Activated CD4-positive, CD25-positive, alpha-beta regulatory T cell (primary cell): ENCODE data around the gene ARSK.

Experiments used
- DNase-seq, 4 experiments: peaks; one replicate each; lab custom pipeline; 2025; lab: John Stamatoyannopoulos, UW

Gene ARSK, protein sequence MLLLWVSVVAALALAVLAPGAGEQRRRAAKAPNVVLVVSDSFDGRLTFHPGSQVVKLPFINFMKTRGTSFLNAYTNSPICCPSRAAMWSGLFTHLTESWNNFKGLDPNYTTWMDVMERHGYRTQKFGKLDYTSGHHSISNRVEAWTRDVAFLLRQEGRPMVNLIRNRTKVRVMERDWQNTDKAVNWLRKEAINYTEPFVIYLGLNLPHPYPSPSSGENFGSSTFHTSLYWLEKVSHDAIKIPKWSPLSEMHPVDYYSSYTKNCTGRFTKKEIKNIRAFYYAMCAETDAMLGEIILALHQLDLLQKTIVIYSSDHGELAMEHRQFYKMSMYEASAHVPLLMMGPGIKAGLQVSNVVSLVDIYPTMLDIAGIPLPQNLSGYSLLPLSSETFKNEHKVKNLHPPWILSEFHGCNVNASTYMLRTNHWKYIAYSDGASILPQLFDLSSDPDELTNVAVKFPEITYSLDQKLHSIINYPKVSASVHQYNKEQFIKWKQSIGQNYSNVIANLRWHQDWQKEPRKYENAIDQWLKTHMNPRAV

DNA sequence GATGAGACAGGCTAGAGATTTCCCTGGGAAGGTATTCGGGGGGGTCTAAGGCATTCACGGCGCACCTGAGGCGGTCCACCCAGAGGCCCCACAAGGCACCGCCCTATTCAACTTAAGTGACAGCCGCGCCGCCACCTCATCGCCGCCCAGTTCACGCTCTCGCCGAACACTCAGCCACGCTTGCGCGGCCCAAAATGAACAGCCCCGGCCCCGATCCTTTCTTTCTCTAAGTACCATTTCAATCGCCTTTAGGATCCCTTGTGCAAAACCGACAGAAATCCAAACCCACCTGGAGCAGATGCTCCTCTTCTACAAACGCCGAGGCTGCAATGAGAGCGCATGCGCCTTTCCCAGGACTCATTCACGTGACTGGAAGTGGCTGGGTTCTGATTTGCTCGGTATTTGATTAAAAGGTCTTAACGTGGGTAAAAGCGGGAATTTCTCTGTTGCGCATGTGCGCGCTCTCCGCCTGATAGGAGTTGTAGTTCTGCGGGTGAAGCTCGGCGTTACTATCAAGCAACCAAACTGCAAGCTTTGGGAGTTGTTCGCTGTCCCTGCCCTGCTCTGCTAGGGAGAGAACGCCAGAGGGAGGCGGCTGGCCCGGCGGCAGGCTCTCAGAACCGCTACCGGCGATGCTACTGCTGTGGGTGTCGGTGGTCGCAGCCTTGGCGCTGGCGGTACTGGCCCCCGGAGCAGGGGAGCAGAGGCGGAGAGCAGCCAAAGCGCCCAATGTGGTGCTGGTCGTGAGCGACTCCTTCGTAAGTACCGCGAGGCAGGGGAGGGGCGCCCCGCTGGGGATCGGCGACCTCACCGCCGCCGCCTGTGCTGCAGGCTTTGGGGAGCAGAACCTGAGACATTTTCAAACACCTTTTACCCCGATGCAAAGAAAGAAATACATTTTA is at the start of gene ARSK, which contains the start of gene SKIC3:
ARSK (plus strand) TSS at position 455 of the 902 bp plus-strand sequence; CDS start at position 633, 178 bp downstream.
SKIC3 (minus strand) TSS at position 331 of the 902 bp plus-strand sequence. CDS start 7,827 bp downstream, outside the sequence.
- peak; percentile 78 to 83 (median 78) for DNase-seq

DNA sequence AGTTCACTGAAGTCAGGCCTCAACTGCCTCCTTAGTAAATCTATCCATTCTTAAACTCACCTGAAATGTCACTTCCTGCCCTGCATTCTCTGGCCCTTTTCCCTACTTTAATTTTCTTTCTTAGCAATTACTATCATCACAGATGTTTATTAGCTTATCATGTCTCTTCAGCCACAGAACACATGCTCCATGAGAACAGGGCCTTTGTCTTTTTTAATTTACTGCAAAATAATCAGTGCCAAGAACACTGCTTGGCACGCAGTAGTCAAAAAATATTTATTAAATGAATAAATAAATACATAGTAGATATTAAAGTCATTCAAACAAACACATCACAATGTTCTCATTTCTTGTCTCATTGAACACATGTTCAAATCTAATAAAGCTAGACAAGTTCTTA is 46.4 kb upstream of the ARSK start:
- DNase-seq = no peak

DNA sequence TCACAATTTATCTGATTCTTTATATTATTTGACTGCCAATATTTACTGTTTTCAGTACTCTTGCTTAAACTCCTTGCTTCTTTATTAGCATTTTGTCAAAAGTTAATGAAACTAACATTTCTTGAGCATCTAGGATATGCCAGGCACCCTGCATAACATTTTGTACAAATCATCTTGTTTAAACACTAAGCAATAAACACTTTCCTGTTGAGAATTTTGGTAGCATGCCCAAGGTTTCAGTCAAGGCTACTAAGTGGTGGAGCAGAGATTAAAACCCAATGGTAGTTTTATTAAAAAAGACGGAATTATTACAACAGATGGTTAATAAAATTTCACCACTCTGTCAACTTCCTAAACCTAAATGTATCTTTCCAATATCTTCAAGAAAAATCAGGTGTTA is 43.3 kb upstream of the ARSK start:
- DNase-seq = no peak

DNA sequence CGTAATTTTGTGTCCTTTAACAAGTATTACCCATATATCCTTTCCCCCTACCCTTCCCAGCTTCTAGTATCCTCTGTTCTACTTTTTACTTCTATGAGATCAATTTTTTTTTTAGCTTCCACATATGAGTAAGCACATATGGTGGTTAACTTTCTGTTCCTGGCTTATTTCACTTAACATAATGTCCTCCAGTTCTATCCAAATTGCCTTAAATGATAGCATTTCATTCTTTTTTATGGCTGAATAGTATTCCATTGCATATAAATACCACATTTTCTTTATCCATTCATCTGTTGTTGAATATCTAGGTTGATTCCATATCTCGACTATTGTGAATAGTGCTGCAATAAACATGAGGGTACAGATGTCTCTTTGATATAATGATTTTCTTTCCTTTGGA is 36.5 kb upstream of the ARSK start:
- no peak for DNase-seq

DNA sequence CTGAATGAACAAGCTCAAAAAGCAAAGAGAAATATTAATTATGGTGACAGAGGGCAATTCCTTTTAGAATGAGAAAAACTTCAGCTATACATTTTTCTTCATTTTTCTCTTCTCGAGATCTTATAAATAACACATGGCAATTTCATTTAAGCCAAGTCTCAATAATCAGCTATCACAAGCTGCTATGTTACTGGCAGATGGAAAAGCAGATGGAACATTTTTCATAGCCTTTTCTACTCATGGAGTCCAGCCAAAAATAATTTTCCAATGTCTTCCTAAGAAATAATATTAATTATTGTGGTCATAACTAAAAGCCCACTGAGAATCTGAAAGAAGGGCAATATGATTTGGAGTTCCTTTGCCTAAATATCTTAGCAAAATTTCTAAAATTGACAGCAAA is 35.8 kb upstream of the ARSK start:
- no peak for DNase-seq

DNA sequence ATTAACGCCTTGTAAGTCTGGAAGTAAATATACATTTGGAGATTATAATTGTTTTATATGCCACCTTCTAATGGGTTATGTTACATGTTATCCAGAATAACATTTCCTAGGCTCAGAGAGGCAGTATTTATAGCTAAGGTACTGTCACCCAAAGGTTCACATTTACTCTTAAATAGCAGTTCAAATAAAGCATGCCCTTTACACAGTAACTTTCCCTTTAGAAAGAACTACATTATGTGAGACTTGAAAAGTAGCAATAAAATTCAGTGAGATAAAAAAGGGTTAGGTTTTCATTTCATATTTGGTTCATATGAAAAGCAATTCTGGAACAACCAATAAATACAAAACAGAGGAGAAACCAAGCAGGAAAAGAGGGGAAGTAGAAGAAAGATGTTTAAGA is 35.2 kb upstream of the ARSK start:
- DNase-seq = no peak

DNA sequence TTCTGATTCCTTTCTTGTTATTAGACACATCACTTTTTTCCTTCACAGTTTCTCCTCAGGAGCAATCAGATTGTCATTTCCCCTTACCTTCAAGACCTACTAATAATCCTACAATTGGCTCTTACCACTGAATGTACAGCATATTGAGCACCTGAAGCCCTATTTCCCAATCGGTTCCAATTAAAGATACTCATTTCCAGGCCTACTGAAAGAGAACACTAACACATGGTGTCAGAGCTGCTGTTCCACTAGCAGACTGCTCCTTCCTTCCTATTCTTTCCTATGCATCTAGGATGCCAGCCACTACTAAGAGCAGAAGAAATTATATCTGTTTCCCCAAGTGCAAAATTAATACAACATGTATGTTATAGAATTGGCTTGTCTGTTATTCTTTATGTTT is 34.7 kb upstream of the ARSK start:
- no peak for DNase-seq

DNA sequence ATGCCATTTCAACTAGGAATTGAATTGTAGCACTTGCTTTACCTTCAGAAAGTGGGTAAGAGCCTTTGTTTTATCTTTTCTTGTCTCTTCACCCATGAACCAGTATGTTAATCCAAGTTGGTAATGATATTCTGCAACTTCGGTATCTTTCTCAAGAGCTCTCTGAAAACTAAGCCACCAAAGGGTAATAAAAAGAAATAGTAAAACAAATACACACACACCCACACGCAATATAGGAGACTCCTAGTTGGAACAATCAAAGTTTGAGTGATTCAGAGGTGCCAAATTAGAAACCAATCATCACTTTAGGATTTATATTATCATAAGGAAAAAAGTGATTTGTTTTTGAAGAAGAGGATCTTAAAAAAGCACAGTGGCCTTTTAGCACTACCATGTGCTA is 30.5 kb upstream of the ARSK start:
- DNase-seq = no peak

DNA sequence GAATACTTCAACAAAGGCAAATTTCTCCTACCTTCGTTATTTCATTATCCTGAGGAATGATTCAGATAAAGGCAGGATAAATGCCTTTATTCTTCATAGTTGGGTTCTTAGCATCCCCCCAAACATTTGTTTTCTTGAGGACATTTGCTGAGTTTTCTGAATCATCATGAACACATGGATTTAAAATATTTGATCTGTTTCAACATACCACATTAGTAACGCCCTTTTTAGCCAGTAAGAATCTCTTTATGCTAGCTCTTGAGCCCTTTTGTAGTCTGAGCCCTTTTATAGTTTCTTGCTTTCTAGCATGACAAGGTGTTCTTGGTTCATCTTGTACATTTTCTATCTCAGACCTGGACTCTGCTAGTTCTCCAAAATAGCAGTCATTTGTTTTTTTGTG is 28.0 kb upstream of the ARSK start:
- no peak for DNase-seq

DNA sequence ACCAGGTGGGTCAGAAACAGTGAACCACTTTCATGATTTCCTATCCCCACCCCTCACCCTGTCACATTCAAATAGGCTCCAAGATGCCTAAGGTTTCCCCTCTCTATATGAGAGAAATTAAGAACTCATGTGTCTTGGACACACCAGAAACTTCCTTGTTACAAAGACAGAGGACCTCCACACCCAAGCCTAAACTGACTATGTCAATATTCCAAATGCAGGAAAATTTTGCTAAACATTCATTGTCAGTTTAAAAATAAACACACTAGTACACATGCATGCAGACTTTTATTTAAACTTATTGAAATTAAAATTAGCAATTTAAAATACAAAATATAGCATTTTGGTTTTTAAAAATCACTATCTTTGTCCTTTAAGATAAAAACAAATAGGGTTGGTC is 26.3 kb upstream of the ARSK start:
- DNase-seq = no peak

DNA sequence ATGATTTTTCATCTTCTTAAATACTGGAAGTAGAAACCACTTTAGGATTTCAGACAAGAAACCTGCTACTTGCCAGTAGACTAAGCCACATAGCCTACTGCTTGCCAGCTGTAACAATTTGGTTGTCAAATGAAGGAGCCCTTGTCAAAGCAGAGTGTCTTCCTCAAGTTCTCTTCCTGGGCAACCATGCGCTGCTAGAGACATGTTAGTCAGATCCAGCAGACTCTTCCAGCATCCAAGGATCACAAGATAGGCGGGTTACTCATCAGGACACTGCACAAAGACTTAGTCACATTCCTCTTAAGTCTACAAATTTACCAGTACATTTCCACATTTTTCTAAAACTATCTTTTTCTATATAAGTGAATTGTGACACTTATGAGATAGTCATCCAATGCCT is 24.5 kb upstream of the ARSK start:
- DNase-seq = no peak

DNA sequence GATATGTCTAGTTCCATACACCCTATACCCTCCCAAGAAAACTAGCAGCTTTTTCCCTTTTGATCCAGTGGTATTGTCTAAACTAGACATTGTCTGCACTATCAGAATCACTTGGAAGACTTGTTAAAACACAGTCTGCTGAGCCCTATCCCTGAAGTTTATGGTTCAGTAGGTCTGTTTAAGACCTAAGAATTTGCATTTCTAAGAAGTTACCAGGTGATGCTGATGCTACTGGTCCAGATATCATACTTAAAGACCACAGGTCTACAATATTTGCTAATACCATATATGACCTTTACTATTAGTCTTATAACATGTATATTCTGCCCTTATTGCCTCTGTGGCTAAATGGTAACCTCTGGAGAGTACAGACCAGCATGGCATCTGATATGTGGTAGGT is 23.4 kb upstream of the ARSK start:
- DNase-seq = no peak

DNA sequence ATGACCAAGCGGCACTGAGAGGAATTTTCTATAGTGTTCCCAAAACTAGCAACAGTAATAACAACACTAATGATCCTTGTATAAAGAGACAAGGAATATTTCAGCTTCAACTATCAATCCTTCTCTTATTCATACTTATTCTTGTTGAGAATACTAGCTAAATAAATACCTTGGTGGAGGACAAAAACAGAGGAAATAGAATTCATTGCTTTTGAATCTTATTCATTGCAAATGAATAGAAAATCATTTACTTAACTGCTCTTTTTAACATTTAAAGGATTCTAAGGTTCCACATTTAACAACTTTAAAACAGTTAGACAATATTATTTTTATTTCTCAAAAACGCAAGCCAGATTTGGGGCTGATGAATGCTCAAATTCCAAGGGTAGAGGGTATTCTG is 22.5 kb upstream of the ARSK start:
- DNase-seq = no peak

DNA sequence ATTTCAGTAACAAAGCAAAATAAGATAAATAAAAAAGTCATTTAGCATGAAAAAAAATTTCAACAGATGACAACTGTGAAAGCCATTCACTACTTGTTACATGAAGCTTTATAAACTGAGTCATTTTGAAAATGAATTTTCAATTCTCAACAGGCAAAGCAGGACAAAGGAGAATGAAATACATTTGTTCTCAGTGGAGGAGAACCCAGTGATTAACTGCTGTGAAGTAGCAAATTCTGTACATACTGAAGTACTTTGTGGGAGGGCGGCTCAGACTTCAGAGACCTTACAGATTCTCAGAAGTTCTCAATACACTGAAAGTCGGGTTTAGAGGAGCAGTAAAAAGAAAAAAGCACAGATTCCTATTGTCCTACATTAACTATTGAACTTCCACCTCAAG is 21.8 kb upstream of the ARSK start:
- DNase-seq = no peak

DNA sequence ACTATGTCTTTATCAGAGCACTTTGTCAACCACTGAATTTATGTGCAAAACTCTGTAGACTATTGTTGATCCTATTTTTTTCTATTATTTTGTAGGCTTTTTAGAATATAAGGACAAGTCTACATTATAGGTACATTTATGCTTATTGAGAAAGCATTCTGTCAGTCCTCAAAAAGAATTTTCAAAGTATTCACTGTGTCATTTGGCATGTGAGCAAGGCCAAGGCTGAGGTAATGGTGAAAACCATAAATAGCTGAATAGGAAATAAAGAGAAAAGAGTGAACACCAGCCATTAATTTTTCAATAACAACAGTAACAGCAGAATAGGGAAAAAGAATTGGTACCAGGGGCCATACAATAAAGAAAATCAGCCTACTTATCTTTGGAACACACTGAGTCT is 21.1 kb upstream of the ARSK start:
- DNase-seq = no peak

DNA sequence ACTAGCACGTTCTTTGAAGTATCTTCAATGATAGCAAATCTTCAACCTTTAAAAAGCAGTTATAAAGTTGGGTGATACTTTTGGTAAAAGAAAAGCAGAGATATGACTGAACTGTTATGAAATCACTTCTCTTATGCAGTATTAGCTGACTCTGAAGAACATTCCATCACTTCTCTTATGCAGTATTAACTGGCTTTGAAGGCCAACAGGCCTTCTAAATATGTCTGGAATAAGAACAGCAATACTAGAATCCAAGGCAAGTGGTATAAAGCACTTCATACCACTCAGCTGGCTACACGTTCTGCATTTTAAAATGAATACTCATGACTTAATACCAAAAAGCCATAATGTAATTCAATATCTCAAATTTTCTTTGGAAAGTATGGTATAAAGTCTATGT is 17.4 kb upstream of the ARSK start:
- DNase-seq = no peak

DNA sequence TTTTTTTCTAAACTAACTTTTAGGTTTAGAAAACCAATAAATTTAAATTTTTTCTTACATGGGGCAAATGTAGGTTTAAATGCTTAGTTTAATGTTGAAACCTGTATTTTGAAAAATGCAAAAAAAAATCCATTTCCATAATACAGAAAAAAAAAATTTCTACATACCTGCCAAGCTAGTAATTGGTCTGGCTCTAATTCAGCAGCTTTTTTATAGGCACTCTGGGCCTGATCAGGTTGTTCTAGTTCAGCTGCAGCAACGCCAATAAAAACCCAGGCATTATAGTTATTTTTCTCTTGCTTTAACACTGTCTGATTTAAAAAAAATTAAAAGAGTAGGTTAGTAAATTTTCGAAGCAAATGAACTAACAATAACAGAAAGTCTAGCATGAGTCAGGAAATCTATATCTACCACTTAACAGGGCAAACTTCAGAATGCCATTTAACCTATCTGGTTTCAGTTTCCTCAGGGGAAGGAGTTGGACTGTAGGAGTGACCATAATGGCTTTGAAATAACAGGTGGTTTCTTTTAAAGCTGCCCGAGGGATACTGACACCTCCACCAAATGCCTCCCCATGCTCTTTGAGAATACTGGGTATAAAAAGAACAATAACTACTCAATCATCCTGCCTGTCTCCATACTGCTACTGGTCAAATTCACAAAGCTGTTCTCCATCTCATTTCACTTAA is 11.7 kb upstream of the ARSK start:
- no peak for DNase-seq

DNA sequence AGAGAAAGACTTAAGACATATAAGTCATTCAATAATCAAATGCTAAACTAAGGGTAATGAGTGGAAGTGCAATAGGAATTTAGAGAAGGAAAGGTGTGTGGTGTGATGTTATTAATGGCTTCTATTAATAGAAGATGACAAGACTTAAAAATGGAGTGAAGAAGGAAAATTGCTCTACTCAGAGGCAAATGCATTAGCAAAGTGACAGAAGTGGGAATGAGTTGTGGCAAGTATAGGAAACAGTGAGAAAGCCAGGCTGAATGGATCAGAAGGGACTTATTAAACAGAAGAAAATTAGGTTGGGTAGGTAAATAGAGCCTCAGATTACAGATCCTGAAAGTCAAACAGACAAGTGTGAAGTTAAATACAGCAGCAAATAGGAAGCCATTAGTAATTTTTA is 5.9 kb upstream of the ARSK start:
- no peak for DNase-seq

DNA sequence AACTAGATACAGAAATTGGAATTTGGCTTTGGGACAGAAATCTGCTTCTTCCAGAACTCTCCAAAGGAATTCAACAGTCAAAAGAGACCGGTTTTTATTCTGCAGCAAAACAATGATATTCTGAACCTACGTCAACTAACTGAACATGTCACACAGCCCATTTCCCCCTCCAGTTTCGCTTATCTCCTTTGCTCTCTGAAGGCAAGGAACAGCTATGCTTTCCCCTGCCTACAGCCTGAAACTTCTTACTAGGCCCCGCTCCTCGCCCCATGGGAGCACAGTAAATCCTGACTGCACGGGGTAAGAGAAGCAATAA is 612 bp upstream of the ARSK start:
- no peak for DNase-seq

DNA sequence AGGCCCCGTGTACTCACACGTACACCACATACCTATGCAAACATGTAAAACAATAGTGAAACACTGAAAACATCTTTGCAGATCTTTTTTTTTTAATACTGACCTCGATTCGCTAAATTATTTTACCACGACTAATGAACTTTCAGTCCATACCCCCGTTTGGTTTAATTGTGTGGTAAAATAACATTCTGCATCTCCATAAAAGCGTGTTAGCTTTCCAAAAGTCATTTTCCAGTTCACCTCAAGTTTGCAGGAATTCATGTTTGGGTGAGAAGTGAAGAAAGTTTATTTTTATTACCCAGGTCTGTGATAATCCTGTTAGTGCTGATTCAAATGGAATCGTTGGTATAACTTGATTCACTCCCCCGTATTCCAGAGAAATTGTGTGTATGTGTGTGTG is 652 bp downstream of the ARSK start:
- DNase-seq = no peak

DNA sequence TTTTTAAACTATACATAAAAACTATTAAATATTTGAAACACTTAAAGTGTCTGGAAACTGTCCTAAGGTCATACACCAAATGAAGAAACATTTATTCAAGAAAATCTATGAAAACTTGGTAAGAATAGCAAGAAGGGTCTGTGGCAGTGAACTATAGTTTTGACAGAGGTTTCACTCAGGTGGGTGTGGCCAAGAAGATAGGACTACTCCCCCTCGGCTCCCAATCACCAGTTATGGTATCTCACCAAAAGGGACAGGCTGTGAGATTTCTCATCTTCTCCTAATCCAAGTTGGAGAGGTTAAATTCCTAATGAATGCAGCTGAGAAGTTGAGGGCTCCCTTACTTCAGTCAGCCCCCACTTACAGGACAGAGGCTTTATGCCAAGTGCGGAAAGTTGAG is 2.9 kb downstream of the ARSK start:
- no peak for DNase-seq

DNA sequence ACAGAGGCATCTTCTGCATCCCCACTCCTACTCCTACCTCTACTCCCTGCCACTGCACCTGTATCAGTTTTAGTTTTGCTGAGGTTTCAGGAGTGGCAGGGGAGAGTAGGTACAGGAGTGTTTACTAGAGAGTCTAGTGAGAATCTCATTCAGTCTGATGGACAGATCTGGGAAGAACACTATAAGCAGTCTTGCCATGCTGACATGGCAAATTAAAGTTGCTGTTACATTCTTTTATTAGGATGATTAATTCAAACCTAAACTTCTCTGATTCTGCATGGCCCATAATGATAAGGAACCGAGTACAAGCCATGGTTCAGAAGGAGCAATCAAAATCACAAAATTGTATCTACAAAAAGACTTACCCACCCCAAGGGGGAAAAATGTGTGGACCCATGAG is 7.4 kb downstream of the ARSK start:
- DNase-seq = no peak

DNA sequence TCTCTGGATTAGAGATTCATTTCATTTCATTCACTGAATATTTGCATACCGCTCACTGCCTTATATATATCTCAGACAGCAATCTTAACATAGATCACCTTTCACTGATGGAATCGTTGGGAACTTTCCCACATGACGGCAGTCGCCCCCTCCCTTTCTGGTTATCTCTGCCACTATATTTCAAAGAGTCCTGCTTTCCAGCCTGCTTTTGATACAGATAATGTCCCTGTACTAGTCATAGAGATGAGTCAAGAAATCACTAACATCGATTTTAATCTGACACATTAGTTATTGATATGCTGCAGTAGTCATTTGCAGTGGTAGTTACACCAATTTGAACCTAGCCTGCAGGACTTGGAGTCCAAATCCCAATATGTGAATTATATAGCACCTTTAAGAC is 8.5 kb downstream of the ARSK start:
- no peak for DNase-seq
